GM21576 (cell line): ENCODE data around the gene FAM163B.

Experiments
- ATAC-seq: cut with Tn5 transposase; IDR thresholded peaks from one replicate; pipeline ENCODE4 v1.9.1; 2021; ENCODE audit warnings: mild to moderate bottlenecking, moderate library complexity; ENCODE audit not compliant: unreplicated experiment

FAM163B gene

GRCh38 chr9:133609311-133610098 is at the start of gene FAM163B:
Gene FAM163B, minus strand, starts transcription at chr9:133609389. Its CDS starts 29,166 bp downstream, at chr9:133580223.
- ATAC-seq = no peak

GRCh38 chr9:133657120-133657661 is 48.0 kb upstream of the FAM163B start:
- no peak for ATAC-seq

GRCh38 chr9:133656211-133657119 is 47.3 kb upstream of the FAM163B start:
- no peak for ATAC-seq

- no peak for ATAC-seq
These were observed 46.5 kb upstream of the FAM163B start for GRCh38 chr9:133655701-133656100.

- no peak for ATAC-seq
These were observed 45.8 kb upstream of the FAM163B start for GRCh38 chr9:133654736-133655657.

GRCh38 chr9:133653638-133654037 is 44.4 kb upstream of the FAM163B start:
- ATAC-seq = no peak

- ATAC-seq = no peak
These were observed 40.8 kb upstream of the FAM163B start for GRCh38 chr9:133650026-133650425.

GRCh38 chr9:133649194-133649593 is 40.0 kb upstream of the FAM163B start:
- no peak for ATAC-seq

GRCh38 chr9:133647765-133648469 is 38.7 kb upstream of the FAM163B start:
- ATAC-seq = no peak

GRCh38 chr9:133647148-133647547 is 38.0 kb upstream of the FAM163B start:
- ATAC-seq = no peak

GRCh38 chr9:133645021-133645765 is 36.0 kb upstream of the FAM163B start:
- no peak for ATAC-seq

- ATAC-seq = no peak
These were observed 35.0 kb upstream of the FAM163B start for GRCh38 chr9:133643978-133644760.

GRCh38 chr9:133643362-133643755 is 34.2 kb upstream of the FAM163B start:
- ATAC-seq = no peak

- ATAC-seq = no peak
These were observed 33.6 kb upstream of the FAM163B start for GRCh38 chr9:133642708-133643361.

- ATAC-seq = no peak
These were observed 32.8 kb upstream of the FAM163B start for GRCh38 chr9:133641861-133642595.

- no peak for ATAC-seq
These were observed 32.1 kb upstream of the FAM163B start for GRCh38 chr9:133641396-133641655.

GRCh38 chr9:133640580-133641395 is 31.6 kb upstream of the FAM163B start:
- ATAC-seq = no peak
